ENCODE data around the gene GRIFIN.

GRCh38 chr7:2440608-2441245 is 35.5 kb downstream of the GRIFIN start:
- TF ChIP-seq CTCF (IDR thresholded peaks at IDR 0.05) (no peak), FOSL2 (IDR thresholded peaks at IDR 0.05) (no peak), FOSL2 (CRISPR knock-in tag; IDR thresholded peaks at IDR 0.05) (no peak), POLR2A (IDR thresholded peaks at IDR 0.05; ENCODE audit: low read length) (no peak), MAZ (IDR thresholded peaks at IDR 0.05; ENCODE audit: borderline replicate concordance, low read depth, low read length) (no peak), CBX2 (IDR thresholded peaks at IDR 0.05; ENCODE audit: borderline replicate concordance, low read depth) (no peak), REST (IDR thresholded peaks at IDR 0.05) (no peak), MAFK (IDR thresholded peaks at IDR 0.05; ENCODE audit: partially characterized antibody) (no peak), RAD21 (conservative IDR thresholded peaks at IDR 0.05 in 1 of 2, IDR thresholded peaks at IDR 0.05 in 1 of 2) (no peak), USF2 (IDR thresholded peaks at IDR 0.05) (no peak), EHMT2 (IDR thresholded peaks at IDR 0.05; ENCODE audit: low read depth) (no peak), RFX5 (IDR thresholded peaks at IDR 0.05) (no peak), RCOR1 (IDR thresholded peaks at IDR 0.05; ENCODE audit: low read depth, low read length) (no peak), MAX (IDR thresholded peaks at IDR 0.05) (no peak)

Data from A549 (cell line).